K562 (cell line): Measurements from ENCODE around the gene SLC30A3. TPM values are rescaled to one million over a fixed set of nuclear protein-coding genes. Genes with fewer than 3 reads are reported as not detected.

Experiments used
- ATAC-seq: fragments of 200-7000 bp; cut with Tn5 transposase; 3 replicates; pipeline ENCODE4 v1.9.1; 2020; ENCODE audit warnings: moderate library complexity
- BruUV-seq: library from RNA; stranded (reverse); fragments of 400-500 nt; replicated peaks from 2 replicates; lab custom pipeline; 2021; lab: Mats Ljungman, UMichigan
- CTCF ChIA-PET: fragments of 300-600 bp; formaldehyde crosslinking; extraction: SDS; loops from one replicate; lab custom pipeline; 2021; ENCODE audit warnings: low intra/inter-chr PET ratio; lab: Yijun Ruan, JAX
- POLR2A ChIA-PET: fragments of 300-600, 350-650 bp; sonication (Branson Sonifier 250); formaldehyde crosslinking; extraction: SDS; loops from one replicate; lab custom pipeline; 2021; ENCODE audit warnings: antibody characterized with exemption, inconsistent platforms; lab: Yijun Ruan, JAX
- DNase-seq, 4 experiments: peaks; one replicate each; pipeline versions ENCODE4 v3.0.0 to v3.0.0-alpha.2; 2011 to 2018; ENCODE audit warnings: low spot score in 3 of 4, mixed read lengths in 3 of 4; ENCODE audit errors: extremely low read depth in 1 of 4
- FAIRE-seq: peaks from 2 replicates; lab custom pipeline; 2011; peaks lifted over from hg19 to GRCh38; lab: Jason Lieb, UNC
- H2AFZ ChIP-seq: 2 replicates; pipeline ENCODE4 v1.6.0; 2011; ENCODE audit warnings: low read depth, low read length, control low read depth, inconsistent platforms
- H3K27ac ChIP-seq: fragments of 200-600 bp; 3 replicates; pipeline ENCODE4 v1.8.0; 2011; ENCODE audit warnings: low read depth, mild to moderate bottlenecking, control low read depth, inconsistent platforms, low read length, moderate library complexity, mixed read lengths; ENCODE audit errors: extremely low read depth
- H3K27me3 ChIP-seq, 2 experiments: fragments of 300-600 bp in 1 of 2; 2 replicates in 1 of 2; 3 replicates in 1 of 2; pipeline versions ENCODE4 v1.6.0 to v1.8.0; 2011; ENCODE audit warnings: inconsistent platforms in 2 of 2, low read length in 2 of 2, mild to moderate bottlenecking in 1 of 2, mixed read lengths in 1 of 2, moderate library complexity in 1 of 2; ENCODE audit not compliant: control insufficient read depth in 2 of 2, insufficient read depth in 2 of 2
- H3K36me3 ChIP-seq: fragments of 300-600 bp; 3 replicates; pipeline ENCODE4 v1.8.0; 2011; ENCODE audit warnings: mild to moderate bottlenecking, low read length, inconsistent platforms; ENCODE audit not compliant: control insufficient read depth, insufficient read depth
- H3K4me1 ChIP-seq, 2 experiments: fragments of 200-600 bp in 1 of 2; replicated peaks in 1 of 2; 2 replicates in 1 of 2; 3 replicates in 1 of 2; pipeline versions ENCODE4 v1.5.1 to v1.8.0; 2011; ENCODE audit warnings: inconsistent platforms in 2 of 2, low read length in 2 of 2, mild to moderate bottlenecking in 1 of 2, mixed read lengths in 1 of 2, moderate library complexity in 1 of 2; ENCODE audit not compliant: control insufficient read depth in 2 of 2, insufficient read depth in 2 of 2
- H3K4me2 ChIP-seq: 2 replicates; pipeline ENCODE4 v1.6.1; 2011; ENCODE audit warnings: low read length, control low read depth, inconsistent platforms, mixed read lengths; ENCODE audit not compliant: insufficient read depth
- H3K4me3 ChIP-seq: fragments of 200-600 bp; sonication (generic), shearing (Covaris generic); 2 replicates; pipeline ENCODE4 v1.5.1; 2016; ENCODE audit warnings: control low read depth, inconsistent platforms
- H3K79me2 ChIP-seq: fragments of 200-600 bp; 3 replicates; pipeline ENCODE4 v1.8.0; 2011; ENCODE audit warnings: low read length, inconsistent platforms; ENCODE audit not compliant: control insufficient read depth, insufficient read depth
- H3K9ac ChIP-seq, 2 experiments: 2 replicates each; pipeline versions ENCODE4 v1.6.0 to v1.6.1; 2011; ENCODE audit warnings: low read depth in 2 of 2, low read length in 2 of 2, control low read depth in 1 of 2, inconsistent platforms in 1 of 2, mild to moderate bottlenecking in 1 of 2, mixed read lengths in 1 of 2; ENCODE audit not compliant: insufficient read depth in 1 of 2
- H3K9me1 ChIP-seq: one replicate; pipeline ENCODE4 v1.6.0; 2011; ENCODE audit warnings: inconsistent platforms, mild to moderate bottlenecking, low read length, moderate library complexity; ENCODE audit not compliant: control insufficient read depth, insufficient read depth
- H3K9me3 ChIP-seq: replicated peaks from 2 replicates; pipeline ENCODE4 v1.5.1; 2011; ENCODE audit warnings: low read depth, low read length, inconsistent platforms; ENCODE audit not compliant: control insufficient read depth, insufficient read depth
- H4K20me1 ChIP-seq: replicated peaks from 2 replicates; pipeline ENCODE4 v1.6.1; 2011; ENCODE audit warnings: low read length, inconsistent platforms, mixed read lengths; ENCODE audit not compliant: control insufficient read depth, insufficient read depth
- DACH1 ChIP-seq: fragments of 450-650 bp; IDR thresholded peaks from 2 replicates; pipeline ENCODE4 v1.6.1; 2018; ENCODE audit not compliant: partially characterized antibody
- KAT2B ChIP-seq: IDR thresholded peaks from one replicate; pipeline ENCODE4 v1.6.1; 2012; ENCODE audit warnings: low read depth, mild to moderate bottlenecking, control low read depth, inconsistent platforms, low read length, moderate library complexity
- ZNF639 ChIP-seq, 2 experiments: fragments of 200-800 bp in 1 of 2; sonication (Bioruptor generic) in 1 of 2; sonication (generic) in 1 of 2; formaldehyde crosslinking in 1 of 2; IDR thresholded peaks in 1 of 2; conservative IDR thresholded peaks in 1 of 2; 2 replicates each; pipeline versions ENCODE4 v1.5.0 to v1.6.1; 2016 to 2020; ENCODE audit warnings: missing compliant biosample characterization in 1 of 2, missing genetic modification characterization in 1 of 2, missing genetic modification reagents in 1 of 2
- WGBS: fragments of 100-300 bp; shearing (Covaris generic); methylation state at CpG from one replicate; pipeline ENCODE4 v1.1.6; 2016; ENCODE audit warnings: low coverage, mixed read lengths; ENCODE audit not compliant: insufficient coverage; ENCODE audit errors: missing lambda C conversion rate; 5-methylcytosine and 5-hydroxymethylcytosine counted together
- in situ Hi-C: fragments of 300-500 bp; cut with MboI; formaldehyde crosslinking; loops from 4 replicates; pipeline ENCODE4 v1.15.0; 2018; ENCODE audit warnings: inconsistent platforms, mixed read lengths
- intact Hi-C: fragments of 100-400 bp; cut with micrococcal nuclease; formaldehyde crosslinking; loops from 2 replicates; pipeline ENCODE4 v1.14.2; 2022
- polyA plus RNA-seq, 8 experiments: library from polyadenylated mRNA; depleted of rRNA in 4 of 8; stranded (reverse) in 5 of 8; unstranded in 3 of 8; fragments of >200 nt; fragmentation: Nextera tagmentation in 2 of 8; fragmentation: Illumina TruSeq in 1 of 8; extraction: Ambion mirVana in 2 of 8; extraction: Trizol in 1 of 8; gene quantifications; 2 replicates each; pipeline versions ENCODE4 v1.2.1 to v1.2.3, GENCODE V29; 2011 to 2014; ENCODE audit warnings: inconsistent platforms in 1 of 8, missing spikeins in 1 of 8
- total RNA-seq, 7 experiments: library from RNA; depleted of rRNA in 6 of 7; stranded (reverse); fragments of >200 nt in 6 of 7; fragmentation: Illumina TruSeq in 2 of 7; extraction: Trizol in 2 of 7; gene quantifications; 2 replicates each; pipeline versions ENCODE4 v1.2.1 to v1.2.3, GENCODE V29; 2011 to 2021; ENCODE audit warnings: low replicate concordance in 1 of 7
- TF ChIP-seq, protein P1 (sequence below): fragments of 450-650 bp; IDR thresholded peaks from 2 replicates; pipeline ENCODE4 v1.7.0; 2016; ENCODE audit warnings: borderline replicate concordance

SLC30A3 gene
- total and polyA plus RNA-seq, 9 of the 15 experiments (the other 6 are each of a cell fraction or from before 2014, with no cell fraction given): 0.03 to 2.7 (median 0.89) TPM; not detected in 1

GRCh38 chr2:27270131-27270530 is 7.3 kb upstream of the SLC30A3 start:
- peaks cover 8 to 19% of the 10 kb centered on the region in 2 experiments for H3K4me1 ChIP-seq
- intact Hi-C loops (no loop called here), in situ Hi-C loops (no loop called here)
- POLR2A ChIA-PET: interaction anchor here (0.5 to 1.5 kb wide), 4 partner anchors 9 to 92 kb away, joined by 3 to 6 read pairs (median 4); no protein-coding TSS in a partner anchor
- ATAC-seq (no peak), FAIRE-seq (no peak), DNase-seq (no peak)
- no peaks in the 10 kb centered on the region for H3K9me1 ChIP-seq
- no peaks in the 10 kb centered on the region for H3K79me2 ChIP-seq
- peaks cover 2 to 5% of the 10 kb centered on the region in 2 experiments; a peak in 2 of 5 replicates for H3K27me3 ChIP-seq
- CTCF ChIA-PET: no interaction called here
- 21% methylated on average over 3 of the region's 3 CpGs for WGBS
- no peak for TF ChIP-seq DACH1
- TF ChIP-seq, protein P1, sequence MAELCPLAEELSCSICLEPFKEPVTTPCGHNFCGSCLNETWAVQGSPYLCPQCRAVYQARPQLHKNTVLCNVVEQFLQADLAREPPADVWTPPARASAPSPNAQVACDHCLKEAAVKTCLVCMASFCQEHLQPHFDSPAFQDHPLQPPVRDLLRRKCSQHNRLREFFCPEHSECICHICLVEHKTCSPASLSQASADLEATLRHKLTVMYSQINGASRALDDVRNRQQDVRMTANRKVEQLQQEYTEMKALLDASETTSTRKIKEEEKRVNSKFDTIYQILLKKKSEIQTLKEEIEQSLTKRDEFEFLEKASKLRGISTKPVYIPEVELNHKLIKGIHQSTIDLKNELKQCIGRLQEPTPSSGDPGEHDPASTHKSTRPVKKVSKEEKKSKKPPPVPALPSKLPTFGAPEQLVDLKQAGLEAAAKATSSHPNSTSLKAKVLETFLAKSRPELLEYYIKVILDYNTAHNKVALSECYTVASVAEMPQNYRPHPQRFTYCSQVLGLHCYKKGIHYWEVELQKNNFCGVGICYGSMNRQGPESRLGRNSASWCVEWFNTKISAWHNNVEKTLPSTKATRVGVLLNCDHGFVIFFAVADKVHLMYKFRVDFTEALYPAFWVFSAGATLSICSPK: no peak
- TF ChIP-seq KAT2B: no peak
- TF ChIP-seq ZNF639 (CRISPR knock-in tag; conservative IDR thresholded peaks at IDR 0.05 in 1 of 2, IDR thresholded peaks at IDR 0.05 in 1 of 2): no peak
- no peak overlapping the region for H2AFZ ChIP-seq
- H4K20me1 ChIP-seq: no peaks in the 10 kb centered on the region; the same call in 1 of the 2 replicates
- H3K36me3 ChIP-seq: no peaks in the 10 kb centered on the region
- H3K9ac ChIP-seq: no peak overlapping the region
- no peak overlapping the region for H3K27ac ChIP-seq
- no peak overlapping the region for H3K4me2 ChIP-seq
- no peak overlapping the region for H3K4me3 ChIP-seq
- no TSS peak for BruUV-seq
- H3K9me3 ChIP-seq: no peaks in the 10 kb centered on the region; the same call in 1 of the 2 replicates
